ENCODE data around the gene SLC25A29.

DNA sequence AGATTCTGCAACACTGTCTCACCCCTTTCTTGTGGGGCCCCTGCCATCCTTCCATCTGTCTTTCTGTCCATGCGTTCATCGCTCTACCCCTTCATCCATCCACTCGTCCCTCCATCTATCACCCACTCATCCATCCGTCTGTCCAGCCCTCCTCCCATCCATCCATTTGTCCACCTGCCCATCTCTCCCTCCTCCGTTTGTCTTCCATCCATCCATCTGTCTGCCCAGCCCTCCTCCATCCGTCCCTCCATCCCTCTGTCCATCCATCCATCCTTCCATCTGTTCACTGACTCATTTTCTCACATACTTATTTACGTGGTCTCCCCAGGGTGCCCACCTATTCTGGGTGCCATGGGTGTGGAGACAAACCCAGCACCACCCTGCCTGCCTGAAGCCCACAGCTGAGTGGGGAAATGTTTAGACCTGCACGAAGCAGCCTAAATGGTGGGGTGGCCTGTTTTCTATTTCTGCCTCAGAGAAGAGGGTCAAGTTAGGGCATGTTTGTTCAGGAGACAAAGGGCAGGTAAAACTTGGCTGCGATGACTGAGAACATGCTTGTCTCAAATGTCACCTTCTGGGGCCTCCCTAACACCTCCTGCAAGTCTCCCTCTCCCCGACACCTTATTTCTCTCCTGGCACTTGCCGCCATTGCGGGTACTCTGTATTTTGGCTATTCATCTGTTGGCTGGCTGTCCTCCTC lies 14.1 kb upstream of the SLC25A29 start:
- TF ChIP-seq POLR2AphosphoS5 (IDR thresholded peaks at IDR 0.05): no peak
- TF ChIP-seq CTCF (IDR thresholded peaks at IDR 0.05): no peak
- TF ChIP-seq POLR2A (IDR thresholded peaks at IDR 0.05): no peak

Measured in breast epithelium (tissue), 3 donors.